Activated T-cell treated with anti-CD3 and anti-CD28 coated beads for 1 hour (primary cell): ENCODE results near the gene E2F4.

Experiments used
- DNase-seq: peaks from one replicate; pipeline ENCODE4 v3.0.0-alpha.2; 2020; ENCODE audit warnings: low read depth

E2F4 gene

GRCh38 chr16:67157892-67158635 is 33.9 kb upstream of the E2F4 start:
- DNase-seq = no peak

GRCh38 chr16:67158637-67159600 is 33.0 kb upstream of the E2F4 start:
- DNase-seq = peak; percentile 71

GRCh38 chr16:67161595-67162058 is 30.3 kb upstream of the E2F4 start:
- DNase-seq = no peak

- DNase-seq = no peak
Observed at GRCh38 chr16:67162506-67163163, 29.3 kb upstream of the E2F4 start.

GRCh38 chr16:67163164-67163998 is 28.6 kb upstream of the E2F4 start:
- no peak for DNase-seq

GRCh38 chr16:67163999-67164558 is 27.9 kb upstream of the E2F4 start:
- no peak for DNase-seq

GRCh38 chr16:67164599-67165061 is 27.3 kb upstream of the E2F4 start, which contains the start of gene HSF4:
HSF4 (plus strand) TSS chr16:67164745; CDS start chr16:67164812, 67 bp downstream.
- no peak for DNase-seq

- DNase-seq = no peak
Observed at GRCh38 chr16:67165121-67166078, 26.6 kb upstream of the E2F4 start.

- no peak for DNase-seq
Observed at GRCh38 chr16:67166110-67166547, 25.8 kb upstream of the E2F4 start.

GRCh38 chr16:67166598-67167168 is 25.3 kb upstream of the E2F4 start:
- no peak for DNase-seq

- no peak for DNase-seq
Observed at GRCh38 chr16:67167588-67167987, 24.4 kb upstream of the E2F4 start.

- DNase-seq = no peak
Observed at GRCh38 chr16:67169011-67169451, 22.9 kb upstream of the E2F4 start.

GRCh38 chr16:67169642-67170167 is 22.2 kb upstream of the E2F4 start:
- DNase-seq = peak; percentile 41

GRCh38 chr16:67170168-67170948 is 21.6 kb upstream of the E2F4 start, which contains the start of gene NOL3:
NOL3 (plus strand) TSS chr16:67170538.
- DNase-seq = no peak

- no peak for DNase-seq
Observed at GRCh38 chr16:67170949-67171649, 20.9 kb upstream of the E2F4 start.

- no peak for DNase-seq
Observed at GRCh38 chr16:67173323-67173722, 18.6 kb upstream of the E2F4 start.
